ENCODE data around the gene CD8A. TPM values are rescaled to one million over a fixed set of nuclear protein-coding genes. Genes with fewer than 3 reads are reported as not detected.

The CD8A gene
- total and polyA plus RNA-seq, 2 of the 8 experiments (the other 6 are each of a cell fraction or from before 2014, with no cell fraction given): 0.14 to 0.39 TPM

GRCh38 chr2:86815611-86816010 lies 24.9 kb upstream of the CD8A start:
- H3K9me3 ChIP-seq (ENCODE audit: insufficient read depth in 2 of 2, low read depth in 1 of 2, low read length in 1 of 2): no peaks in the 10 kb centered on the region
- H3K79me2 ChIP-seq (ENCODE audit: control insufficient read depth in 1 of 2, insufficient read depth in 2 of 2, low read length in 2 of 2): no peaks in the 10 kb centered on the region
- H2AK5ac ChIP-seq (ENCODE audit: low read depth, low read length): no peak overlapping the region
- no peak overlapping the region for H3K14ac ChIP-seq (ENCODE audit: insufficient read length)
- WGBS, 2 experiments (ENCODE audit: extremely low coverage in 1 of 2, insufficient coverage in 1 of 2, insufficient read length in 1 of 2, insufficient replicate concordance in 2 of 2, low coverage in 1 of 2, low lambda C conversion rate in 2 of 2, missing lambda C conversion rate in 1 of 2): 95% methylated on average over 1 of the region's 1 CpG; no CpG with 5 or more reads in 1 of the 2 experiments
- FAIRE-seq: no peak
- no peak overlapping the region for H2AFZ ChIP-seq (ENCODE audit: low read length)
- H3K9ac ChIP-seq (replicated peaks in 1 of 4; ENCODE audit: extremely low read depth in 1 of 4, low read depth in 3 of 4, low read length in 3 of 4): no peak overlapping the region
- no peak overlapping the region for H2BK15ac ChIP-seq (ENCODE audit: low read length)
- POLR2A ChIA-PET (ENCODE audit: partially characterized antibody): no interaction called here
- no peaks in the 10 kb centered on the region for H3K36me3 ChIP-seq (ENCODE audit: control insufficient read depth in 2 of 4, insufficient read depth in 4 of 4, low read length in 3 of 4)
- H3K18ac ChIP-seq (ENCODE audit: extremely low read depth, low read length): no peak overlapping the region
- no peak overlapping the region for H3K56ac ChIP-seq (replicated peaks; ENCODE audit: insufficient read length, low read depth, low read length)
- H3K4ac ChIP-seq (replicated peaks; ENCODE audit: insufficient read length, low read depth, low read length): no peak overlapping the region
- H2BK20ac ChIP-seq (ENCODE audit: low read length): no peak overlapping the region
- no peak overlapping the region for H3K4me2 ChIP-seq (ENCODE audit: insufficient read depth in 1 of 2, low read depth in 2 of 2, low read length in 2 of 2)
- CTCF ChIA-PET (ENCODE audit: partially characterized antibody): no interaction called here
- no peak overlapping the region for H4K5ac ChIP-seq (ENCODE audit: insufficient read length, low read depth, low read length)
- no peaks in the 10 kb centered on the region for H4K20me1 ChIP-seq (replicated peaks in 1 of 2; ENCODE audit: control insufficient read depth in 1 of 2, insufficient read depth in 2 of 2, low read length in 2 of 2)
- H3K23ac ChIP-seq (ENCODE audit: insufficient read length): no peak overlapping the region
- no peak overlapping the region for H2BK12ac ChIP-seq (ENCODE audit: low read depth, low read length)
- H3K79me1 ChIP-seq (ENCODE audit: low read depth, low read length): no peaks in the 10 kb centered on the region
- H4K91ac ChIP-seq (replicated peaks; ENCODE audit: insufficient read length, low read length): no peak overlapping the region
- H3K23me2 ChIP-seq (ENCODE audit: low read depth, low read length): no peaks in the 10 kb centered on the region; the same call in 1 of the 2 replicates
- no peak overlapping the region for H2BK5ac ChIP-seq (ENCODE audit: low read depth, low read length)
- no peak overlapping the region for H2BK120ac ChIP-seq (replicated peaks; ENCODE audit: low read depth, low read length)
- DNase-seq (ENCODE audit: low read depth in 1 of 2, low spot score in 2 of 2): no peak
- no peak overlapping the region for H3K27ac ChIP-seq (ENCODE audit: low read depth, low read length)
- H4K8ac ChIP-seq (ENCODE audit: extremely low read depth, insufficient read depth, low read length): no peak overlapping the region
- H3K27me3 ChIP-seq (replicated peaks in 1 of 4; ENCODE audit: control insufficient read depth in 3 of 4, extremely low read depth in 1 of 4, insufficient read depth in 3 of 4, low read length in 3 of 4): no peaks in the 10 kb centered on the region
- no peaks in the 10 kb centered on the region for H3K4me1 ChIP-seq (replicated peaks in 1 of 4; ENCODE audit: control insufficient read depth in 3 of 4, insufficient read depth in 4 of 4, low read length in 3 of 4)
- no peak overlapping the region for H3K4me3 ChIP-seq (ENCODE audit: extremely low read depth in 1 of 4, insufficient read depth in 2 of 4, low read depth in 3 of 4, low read length in 4 of 4)
- TF ChIP-seq SIN3A (conservative IDR thresholded peaks at IDR 0.05 in 1 of 2, IDR thresholded peaks at IDR 0.05 in 1 of 2; ENCODE audit: low read depth in 1 of 2, low read length in 2 of 2): no peak
- TF ChIP-seq NANOG (IDR thresholded peaks at IDR 0.05; ENCODE audit: insufficient read depth, low read depth, low read length, poor library complexity, severe bottlenecking): no peak
- TF ChIP-seq USF2 (IDR thresholded peaks at IDR 0.05; ENCODE audit: low read length): no peak
- TF ChIP-seq JUND (IDR thresholded peaks at IDR 0.05; ENCODE audit: low read length): no peak
- TF ChIP-seq ATF2 (IDR thresholded peaks at IDR 0.05; ENCODE audit: low read length): no peak
- no peak for TF ChIP-seq RXRA (IDR thresholded peaks at IDR 0.05; ENCODE audit: insufficient read depth, low read depth, low read length)
- TF ChIP-seq YY1 (IDR thresholded peaks at IDR 0.05; ENCODE audit: low read depth, low read length): no peak
- no peak for TF ChIP-seq PHF8 (conservative IDR thresholded peaks at IDR 0.05; ENCODE audit: low read depth, low read length)
- no peak for TF ChIP-seq SP1 (IDR thresholded peaks at IDR 0.05; ENCODE audit: low read depth, low read length)
- TF ChIP-seq RFX5 (IDR thresholded peaks at IDR 0.05; ENCODE audit: borderline replicate concordance, low read depth, low read length): no peak
- TF ChIP-seq RAD21 (IDR thresholded peaks at IDR 0.05 in 1 of 2, conservative IDR thresholded peaks at IDR 0.05 in 1 of 2; ENCODE audit: low read depth in 2 of 2, low read length in 2 of 2): no peak
